ENCODE results near the gene LGALS7B.

Gene LGALS7B

DNA sequence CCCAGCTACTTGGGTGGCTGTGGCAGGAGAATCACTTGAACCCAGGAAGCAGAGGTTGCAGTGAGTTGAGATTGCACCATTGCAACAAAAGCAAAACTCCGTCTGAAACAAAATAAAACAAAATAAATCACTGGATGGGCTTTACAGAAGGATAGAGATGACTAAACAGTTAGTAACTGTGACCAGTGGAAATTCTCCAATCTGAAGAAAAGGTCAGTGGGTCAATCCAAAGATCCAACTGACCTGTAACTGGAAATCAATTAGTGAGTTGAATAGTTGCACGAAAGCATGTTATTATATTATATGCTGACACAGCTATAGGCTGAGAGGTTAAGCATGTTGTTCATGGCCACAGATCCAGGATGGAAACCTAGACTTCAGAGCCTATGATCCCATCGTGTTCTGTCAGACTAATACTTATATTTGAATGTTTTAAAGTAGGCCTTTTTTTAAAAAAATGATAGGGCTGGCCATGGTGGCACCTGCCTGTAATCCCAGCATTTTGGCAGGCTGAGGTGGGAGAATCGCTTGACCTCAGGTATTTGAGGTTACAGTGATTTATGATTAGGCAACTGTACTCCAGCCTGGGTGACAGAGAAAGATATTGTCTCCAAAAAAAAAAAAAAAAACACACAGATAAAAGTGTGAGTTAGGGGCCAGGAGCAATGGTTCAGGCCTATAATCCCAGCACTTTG, 41.2 kb downstream of the LGALS7B start:
- ChIA-PET CTCF (interaction anchor here (0.5 kb wide), 1 partner anchor 12 kb away, joined by 6 read pairs; no protein-coding TSS in a partner anchor), POLR2A (ENCODE audit: low non-redundant PET) (no interaction called here)
- TF ChIP-seq, protein P1, sequence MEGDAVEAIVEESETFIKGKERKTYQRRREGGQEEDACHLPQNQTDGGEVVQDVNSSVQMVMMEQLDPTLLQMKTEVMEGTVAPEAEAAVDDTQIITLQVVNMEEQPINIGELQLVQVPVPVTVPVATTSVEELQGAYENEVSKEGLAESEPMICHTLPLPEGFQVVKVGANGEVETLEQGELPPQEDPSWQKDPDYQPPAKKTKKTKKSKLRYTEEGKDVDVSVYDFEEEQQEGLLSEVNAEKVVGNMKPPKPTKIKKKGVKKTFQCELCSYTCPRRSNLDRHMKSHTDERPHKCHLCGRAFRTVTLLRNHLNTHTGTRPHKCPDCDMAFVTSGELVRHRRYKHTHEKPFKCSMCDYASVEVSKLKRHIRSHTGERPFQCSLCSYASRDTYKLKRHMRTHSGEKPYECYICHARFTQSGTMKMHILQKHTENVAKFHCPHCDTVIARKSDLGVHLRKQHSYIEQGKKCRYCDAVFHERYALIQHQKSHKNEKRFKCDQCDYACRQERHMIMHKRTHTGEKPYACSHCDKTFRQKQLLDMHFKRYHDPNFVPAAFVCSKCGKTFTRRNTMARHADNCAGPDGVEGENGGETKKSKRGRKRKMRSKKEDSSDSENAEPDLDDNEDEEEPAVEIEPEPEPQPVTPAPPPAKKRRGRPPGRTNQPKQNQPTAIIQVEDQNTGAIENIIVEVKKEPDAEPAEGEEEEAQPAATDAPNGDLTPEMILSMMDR (conservative IDR thresholded peaks at IDR 0.05; ENCODE audit: low read depth), result no peak

DNA sequence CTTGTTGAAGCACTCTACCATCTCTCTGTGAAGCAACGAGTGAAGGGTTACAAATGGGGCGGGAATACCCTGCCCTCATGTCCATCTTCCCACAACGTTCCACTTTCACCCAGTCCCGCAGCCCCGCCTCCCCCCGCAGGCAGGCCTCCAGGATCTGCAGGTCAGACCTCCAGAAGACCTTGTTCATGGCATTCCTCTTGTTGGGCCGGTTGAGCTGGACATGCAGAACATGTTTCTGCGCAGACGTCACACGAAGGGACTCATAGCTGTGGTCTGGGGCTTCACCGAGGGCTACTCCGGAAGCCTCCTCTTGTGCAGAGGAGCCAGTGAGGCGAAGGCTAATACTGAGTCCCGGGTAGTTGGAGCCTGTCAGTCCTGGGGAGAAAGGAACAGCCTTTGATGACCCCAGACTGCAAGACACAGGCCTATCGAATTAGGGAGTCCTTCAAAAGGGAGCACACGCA, 42.2 kb downstream of the LGALS7B start:
- TF ChIP-seq, protein P1 (conservative IDR thresholded peaks at IDR 0.05; ENCODE audit: low read depth), result no peak
- peak; percentile 65 for DNase-seq (ENCODE audit: low spot score)
- peak overlapping the region; percentile 91 for H3K27ac ChIP-seq
- POLR2A ChIA-PET (ENCODE audit: low non-redundant PET), result interaction anchor here (0.7 kb wide), 1 partner anchor 20 kb away, joined by 3 read pairs; no protein-coding TSS in a partner anchor
- CTCF ChIA-PET, result interaction anchor here (0.6 to 1.2 kb wide), 2 partner anchors 62 to 932 kb away, joined by 3 to 6 read pairs; no protein-coding TSS in a partner anchor

More for the DNA sequence above, 41.2 kb downstream of the LGALS7B start:
- H3K27ac ChIP-seq, result peak overlapping the region; percentile 91
- no peak for DNase-seq (ENCODE audit: low spot score)

DNA sequence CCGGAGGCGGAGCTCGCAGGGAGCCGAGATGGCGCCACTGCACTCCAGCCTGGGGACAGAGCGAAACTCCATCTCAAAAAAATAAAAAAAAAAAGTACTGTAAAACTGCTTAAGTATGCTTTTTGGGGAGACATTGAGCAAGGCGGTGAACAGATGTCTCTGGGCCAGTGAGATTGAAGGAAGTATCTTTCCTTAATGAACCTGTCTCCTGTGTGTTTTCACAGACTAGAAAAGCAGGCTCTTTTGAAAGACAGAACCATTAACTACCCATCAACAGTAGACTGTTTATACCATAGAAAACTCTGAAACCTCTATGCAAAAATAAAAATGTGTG, 44.1 kb downstream of the LGALS7B start:
- DNase-seq (ENCODE audit: low spot score), result no peak
- peak overlapping the region; percentile 91 for H3K27ac ChIP-seq
- POLR2A ChIA-PET (ENCODE audit: low non-redundant PET), result interaction anchor here (0.6 kb wide), 1 partner anchor 97 kb away, joined by 4 read pairs; no protein-coding TSS in a partner anchor
- TF ChIP-seq, protein P1 (conservative IDR thresholded peaks at IDR 0.05; ENCODE audit: low read depth), result no peak
- CTCF ChIA-PET, result no interaction called here

DNA sequence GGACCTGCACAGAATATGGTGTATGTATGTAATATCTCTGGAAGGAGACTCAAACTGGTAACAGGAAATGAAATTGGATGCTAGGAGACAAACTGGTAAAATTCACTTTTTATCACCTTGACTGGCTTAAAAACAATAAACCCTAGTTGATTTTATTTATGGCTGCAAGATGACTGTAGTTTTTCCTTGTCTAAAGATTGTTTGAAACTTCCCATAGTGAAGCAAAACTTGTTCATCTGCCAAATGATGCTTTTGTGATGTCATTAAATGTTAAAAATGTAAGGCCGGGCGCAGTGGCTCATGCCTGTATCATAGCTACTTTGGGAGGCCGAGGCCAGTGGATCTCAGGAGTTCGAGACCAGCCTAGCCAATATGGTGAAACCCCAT, 45.1 kb downstream of the LGALS7B start:
- H3K27ac ChIP-seq, result peak overlapping the region; percentile 91
- POLR2A ChIA-PET (ENCODE audit: low non-redundant PET), result no interaction called here
- CTCF ChIA-PET, result no interaction called here
- TF ChIP-seq, protein P1 (conservative IDR thresholded peaks at IDR 0.05; ENCODE audit: low read depth), result no peak
- no peak for DNase-seq (ENCODE audit: low spot score)

DNA sequence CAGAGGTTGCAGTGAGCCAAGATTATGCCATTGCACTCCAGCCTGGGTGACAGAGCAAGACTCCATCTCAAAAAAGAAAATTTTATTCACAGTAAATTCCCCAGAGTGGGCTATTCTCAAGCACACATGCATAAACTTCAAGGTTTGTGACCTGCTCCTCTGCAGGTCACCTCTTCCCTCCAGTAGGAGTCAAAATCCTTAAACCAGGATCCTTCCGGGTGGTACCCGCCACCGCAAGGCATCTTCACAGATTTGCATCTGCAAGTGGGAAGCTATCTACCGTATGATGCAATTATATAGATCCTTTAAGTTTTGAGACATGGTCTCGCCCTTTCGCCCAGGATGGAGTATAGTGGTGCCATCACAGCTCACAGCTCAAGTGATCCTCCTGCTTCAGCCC, 45.6 kb downstream of the LGALS7B start:
- peak overlapping the region; percentile 91 for H3K27ac ChIP-seq
- ChIA-PET CTCF (no interaction called here), POLR2A (ENCODE audit: low non-redundant PET) (no interaction called here)
- DNase-seq (ENCODE audit: low spot score), result no peak
- TF ChIP-seq, protein P1 (conservative IDR thresholded peaks at IDR 0.05; ENCODE audit: low read depth), result no peak

DNA sequence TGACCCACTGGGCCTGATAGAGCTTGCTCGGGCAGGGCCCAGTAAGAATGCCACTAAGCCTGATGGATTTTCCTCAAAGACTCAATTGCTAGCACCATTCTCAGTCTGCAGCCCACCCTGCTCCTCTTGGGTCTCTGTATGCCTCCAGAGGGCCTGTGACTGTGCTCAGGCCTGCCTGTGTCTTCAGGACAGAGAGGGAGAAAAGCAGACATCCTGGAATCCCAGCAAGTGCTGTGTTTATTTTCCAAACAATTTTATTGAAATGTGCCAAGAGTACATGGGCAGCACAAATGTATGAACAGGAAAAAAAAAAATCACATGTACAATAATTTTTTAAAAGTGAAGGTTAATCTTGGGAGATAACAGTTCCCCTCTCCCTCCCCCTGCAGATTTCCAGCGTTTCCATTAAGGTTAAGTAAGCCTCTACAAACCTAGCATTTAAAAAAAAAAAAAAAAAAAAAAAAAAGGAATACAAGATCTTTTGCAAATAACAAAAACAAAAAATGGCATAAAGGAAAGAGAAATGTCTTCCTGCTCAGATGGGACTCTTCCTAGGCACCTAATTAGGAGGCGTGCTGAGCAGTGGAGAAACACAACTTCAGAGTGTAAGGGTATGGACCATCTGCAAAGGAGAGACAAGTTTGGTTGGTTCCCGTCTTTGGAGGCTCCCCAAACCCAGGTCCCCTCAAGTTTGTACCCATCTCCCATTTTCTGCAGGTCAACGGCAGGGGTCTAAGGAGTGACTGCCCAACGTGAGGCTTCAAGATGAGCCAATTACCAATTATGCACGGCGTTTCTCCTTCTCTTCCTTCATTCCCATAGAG, 47.4 kb downstream of the LGALS7B start:
- DNase-seq (ENCODE audit: low spot score), result no peak
- H3K27ac ChIP-seq, result peak overlapping the region; percentile 91
- TF ChIP-seq, protein P1 (conservative IDR thresholded peaks at IDR 0.05; ENCODE audit: low read depth), result no peak
- ChIA-PET POLR2A (ENCODE audit: low non-redundant PET) (interaction anchor here (0.7 kb wide), 1 partner anchor 161 kb away, joined by 4 read pairs; no protein-coding TSS in a partner anchor), CTCF (interaction anchor here (1.5 kb wide), 1 partner anchor 200 kb away, joined by 3 read pairs; no protein-coding TSS in a partner anchor)

Data from RWPE1 (cell line).